HG03139 (cell line): ENCODE results near the gene SNRK.

ENCODE experiments used
- ATAC-seq: cut with Tn5 transposase; IDR thresholded peaks from one replicate; pipeline ENCODE4 v1.9.1; 2021; ENCODE audit not compliant: unreplicated experiment

Gene SNRK

GRCh38 chr3:43369404-43370292, 83.3 kb downstream of the SNRK start:
- no peak for ATAC-seq

- no peak for ATAC-seq
These were observed 84.1 kb downstream of the SNRK start for GRCh38 chr3:43370293-43370980.

GRCh38 chr3:43371494-43371893, 85.2 kb downstream of the SNRK start:
- no peak for ATAC-seq

DNA sequence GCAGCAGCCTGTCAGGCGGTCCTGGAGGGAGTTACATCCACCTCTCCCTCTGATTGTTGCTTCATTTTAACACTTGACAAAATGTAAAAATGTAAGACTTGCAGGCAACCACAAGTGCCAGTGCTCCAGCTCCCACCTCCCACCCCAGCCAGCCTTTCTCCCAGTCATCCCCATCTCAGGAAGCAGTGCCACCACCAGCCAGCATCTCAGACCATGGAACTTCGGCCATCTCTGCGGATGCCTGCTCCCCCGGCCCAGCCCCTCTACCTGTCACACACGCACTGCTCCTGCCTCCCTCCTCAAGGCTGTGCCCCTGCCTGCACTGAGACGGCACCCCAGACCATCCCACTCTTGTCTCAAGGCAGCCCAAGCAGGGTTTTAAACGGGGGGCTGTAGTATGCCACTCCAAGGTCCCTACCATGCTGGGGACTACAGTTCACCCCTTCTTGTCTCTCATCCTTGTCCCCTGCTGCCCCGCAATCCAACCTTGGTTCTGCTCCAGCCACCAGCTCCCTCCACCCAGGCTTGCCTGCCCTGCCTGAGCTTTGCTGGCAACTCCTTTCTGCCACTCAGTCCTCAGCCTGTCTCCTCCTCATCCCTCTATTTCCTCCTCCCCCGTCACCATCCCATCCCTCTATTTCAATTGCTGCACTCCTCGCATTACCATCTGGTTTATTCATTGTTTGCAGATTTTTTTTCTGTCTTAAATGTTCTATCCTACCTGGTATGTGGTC, 85.8 kb downstream of the SNRK start:
- ATAC-seq: no peak

DNA sequence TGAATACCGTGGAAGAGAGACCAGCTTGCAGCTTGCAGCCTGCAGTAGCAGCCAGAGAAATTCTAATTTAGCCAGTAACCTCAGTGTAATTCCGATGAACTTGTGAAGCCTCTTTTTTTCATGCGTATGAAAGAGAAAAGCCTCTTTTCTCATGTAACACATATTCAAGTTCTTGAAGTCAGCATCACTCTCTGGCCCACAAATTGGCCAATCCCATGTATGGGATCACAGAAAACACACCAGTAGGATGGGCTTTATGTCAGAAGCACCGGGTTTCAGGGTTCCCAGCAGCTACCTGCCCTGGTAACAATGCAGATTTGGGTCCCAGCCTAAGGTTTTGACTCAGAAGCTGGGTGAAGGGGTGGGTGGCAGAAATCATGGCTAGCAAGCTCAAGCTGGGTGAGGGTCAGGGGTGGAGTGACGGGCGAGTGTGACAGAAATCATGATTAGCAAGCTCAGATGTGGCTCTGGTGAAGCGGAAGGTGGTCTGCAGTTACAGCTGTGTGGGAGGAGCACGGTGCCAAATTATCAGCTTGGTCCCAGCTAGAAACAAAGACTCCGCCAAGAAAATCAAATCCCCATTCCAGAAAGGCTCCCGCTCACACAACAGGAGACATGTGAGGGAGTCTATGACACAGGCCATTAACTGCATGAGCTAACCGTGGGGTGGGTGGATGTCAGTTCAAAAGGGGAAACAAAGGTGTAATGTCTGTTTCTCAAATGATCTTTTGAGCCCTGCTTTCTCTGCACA, 86.6 kb downstream of the SNRK start:
- no peak for ATAC-seq

DNA sequence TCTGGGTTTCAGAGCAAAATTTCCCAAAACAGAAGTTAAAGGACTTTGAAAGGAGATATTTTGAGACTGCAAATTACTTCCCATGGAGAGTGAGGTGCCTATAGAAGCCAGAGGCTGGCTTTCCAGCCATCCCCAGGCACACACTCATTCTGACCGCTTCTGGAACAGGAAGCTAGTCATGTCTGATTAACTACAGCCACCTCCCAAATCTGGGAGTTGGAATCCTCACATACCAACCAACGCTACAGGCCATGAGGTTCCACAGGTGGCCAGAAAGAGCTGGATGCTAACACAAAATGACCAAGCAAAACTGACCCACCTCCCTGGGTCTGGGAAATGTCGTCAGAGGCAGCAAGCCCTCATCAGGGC, 87.2 kb downstream of the SNRK start:
- no peak for ATAC-seq

DNA sequence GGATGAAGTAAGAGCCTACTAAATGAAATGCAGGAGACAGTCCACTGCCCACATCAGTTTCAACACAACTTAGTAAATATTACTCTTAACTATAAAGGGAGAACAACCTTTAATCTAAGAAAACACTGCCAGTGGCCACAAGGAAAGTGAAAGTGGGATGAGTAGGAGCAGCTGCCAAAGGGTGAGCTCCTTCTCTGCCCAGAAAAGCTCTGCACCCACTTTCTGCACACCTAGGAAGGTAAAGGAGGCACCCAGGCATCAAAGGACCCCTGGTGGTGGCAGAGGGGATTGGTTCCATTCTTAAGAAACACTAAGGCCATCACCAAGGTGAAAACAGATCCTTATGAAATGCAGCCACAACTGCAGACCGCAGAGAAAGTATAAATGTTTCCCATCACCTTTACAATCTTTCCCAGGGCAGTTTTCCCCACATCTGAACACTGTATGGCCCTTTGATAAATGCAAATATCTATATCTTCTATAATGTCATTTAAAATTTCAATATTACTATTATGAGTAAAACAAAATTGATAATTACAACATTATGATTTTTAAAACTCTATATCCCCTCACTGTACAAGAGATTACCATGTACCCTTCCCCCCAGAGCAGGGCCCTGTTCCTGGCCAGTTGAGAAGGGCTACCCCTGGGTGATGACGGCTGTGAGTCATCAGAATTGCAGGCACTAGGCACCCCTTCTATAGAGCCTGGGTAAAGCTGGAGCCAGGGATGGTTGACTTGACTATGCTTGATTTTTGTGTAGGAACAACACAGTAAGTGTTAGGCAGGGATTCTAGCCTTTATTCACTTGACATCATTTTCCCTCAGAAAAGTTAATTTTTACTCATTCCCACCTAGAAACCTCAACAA, 92.0 kb downstream of the SNRK start:
- ATAC-seq: no peak

DNA sequence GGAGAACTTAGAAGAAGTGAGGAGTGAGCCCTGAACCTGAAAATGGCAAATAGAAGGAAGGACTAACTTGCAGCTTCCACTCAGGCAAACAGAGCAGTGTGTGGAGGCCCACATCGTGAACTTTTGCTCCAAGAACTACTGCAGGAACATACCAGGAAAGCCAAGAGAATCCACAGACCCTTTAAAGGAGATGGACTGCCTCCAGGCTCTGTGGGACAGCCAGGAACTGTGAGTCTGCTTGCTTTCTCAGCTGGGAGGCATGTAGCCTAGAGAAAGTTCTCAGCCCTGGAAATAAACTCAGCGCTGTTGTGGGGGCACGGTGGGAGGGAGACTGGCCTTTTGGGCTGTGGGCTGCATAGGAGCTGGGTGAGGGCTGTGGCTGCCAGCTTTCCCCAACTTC, 93.0 kb downstream of the SNRK start:
- no peak for ATAC-seq

GRCh38 chr3:43388175-43388574, 101.8 kb downstream of the SNRK start:
- ATAC-seq: no peak

GRCh38 chr3:43388915-43389314, 102.6 kb downstream of the SNRK start:
- ATAC-seq: no peak

DNA sequence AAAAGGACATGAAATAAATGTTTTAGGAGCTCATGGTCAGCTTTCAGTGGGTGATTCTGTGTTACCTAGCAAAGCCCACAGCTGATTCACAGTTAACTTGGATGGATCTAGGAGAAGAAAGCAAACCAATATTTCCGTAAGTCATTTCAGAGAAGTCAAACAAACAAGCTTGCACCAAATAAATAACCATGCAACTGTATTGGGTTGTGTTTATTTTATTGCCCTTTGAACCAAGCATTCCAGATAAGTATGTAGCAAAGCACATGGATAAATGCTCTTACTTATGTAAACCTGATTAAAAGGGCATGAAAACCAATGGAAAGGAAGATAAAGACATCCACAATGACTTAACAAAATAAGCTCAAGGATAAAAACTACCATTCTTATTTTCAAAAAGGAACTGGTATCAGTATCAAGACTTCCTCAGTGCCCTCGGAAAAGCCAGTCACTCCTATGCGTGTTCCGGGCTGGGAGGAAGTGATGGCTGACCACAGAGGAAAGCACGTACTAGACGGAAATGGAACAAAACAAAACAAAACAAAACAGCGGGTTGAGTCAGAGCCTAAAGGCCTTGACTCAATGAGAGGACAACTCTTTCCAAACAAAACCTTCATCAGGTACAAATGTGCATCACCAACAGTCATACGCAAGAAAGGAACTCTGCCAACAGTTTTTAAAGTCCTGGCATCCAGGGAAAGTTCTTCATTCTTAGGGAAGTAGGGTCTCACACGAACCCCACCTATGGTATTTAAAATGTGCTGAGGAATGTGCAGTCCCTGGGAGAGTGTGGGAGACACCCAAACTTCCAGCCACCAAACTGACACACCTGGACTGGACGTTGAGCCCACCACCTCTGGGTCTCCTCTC, 103.3 kb downstream of the SNRK start:
- ATAC-seq: no peak

DNA sequence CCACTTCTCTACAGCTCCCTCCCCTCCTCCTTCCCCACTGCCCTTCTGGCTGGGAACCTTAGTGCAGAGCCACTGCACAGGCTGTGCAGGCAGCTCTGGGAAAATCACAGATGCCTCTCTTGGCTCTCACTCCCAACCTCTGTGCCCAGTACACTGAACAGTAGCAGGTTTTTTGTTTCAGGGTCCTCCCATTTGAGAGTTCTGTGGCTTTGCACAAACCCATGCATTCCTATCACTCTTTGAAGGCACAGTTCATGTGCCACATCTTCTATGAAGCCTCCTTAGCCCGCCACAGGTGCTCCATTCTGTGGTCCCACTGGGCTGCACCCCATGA, 103.9 kb downstream of the SNRK start:
- no peak for ATAC-seq

DNA sequence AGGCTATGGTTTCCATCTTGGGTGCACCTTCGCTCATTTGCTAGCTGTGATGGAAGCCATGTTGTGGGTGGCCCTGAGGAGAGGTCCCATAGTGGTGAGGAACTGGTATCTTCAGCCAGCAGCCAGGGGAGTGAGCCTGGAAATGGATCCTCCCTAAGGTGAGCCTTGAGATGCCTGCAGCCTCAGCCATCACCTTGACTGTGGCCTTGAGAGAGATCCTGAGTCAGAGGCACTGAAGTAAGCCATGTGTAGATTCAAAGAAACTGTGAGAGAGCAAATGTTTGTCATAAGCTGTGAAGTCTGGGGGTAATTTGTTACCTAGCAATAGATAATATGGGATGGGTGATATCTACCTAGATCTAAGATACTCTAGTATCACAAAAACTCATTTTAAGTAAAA, 105.3 kb downstream of the SNRK start:
- ATAC-seq: no peak

GRCh38 chr3:43394041-43394554, 107.8 kb downstream of the SNRK start:
- no peak for ATAC-seq

DNA sequence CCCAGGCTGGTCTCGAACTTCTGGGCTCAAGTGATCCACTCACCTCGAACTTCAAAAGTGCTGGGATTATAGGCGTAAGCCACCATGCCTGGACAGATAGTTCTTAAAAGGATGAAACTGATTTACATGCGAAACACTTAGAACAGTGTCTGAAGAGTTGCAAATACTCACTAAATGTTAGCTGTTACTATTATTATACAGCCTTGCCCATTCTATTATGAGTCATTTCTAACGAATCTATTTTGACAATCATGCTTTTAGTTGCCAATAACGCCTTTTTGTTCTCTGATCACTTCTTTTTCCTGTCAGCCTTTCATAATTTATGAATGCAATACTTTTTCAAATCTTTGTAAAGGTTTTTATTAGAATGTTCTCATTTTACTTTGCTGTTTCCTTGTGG, 112.7 kb downstream of the SNRK start:
- no peak for ATAC-seq

GRCh38 chr3:43400167-43400566, 113.8 kb downstream of the SNRK start:
- no peak for ATAC-seq
